ENCODE measurements around the gene TCTN1.
"Not testable (repeated sequence)": the region's sequence is repeated elsewhere in the genome, so short reads cannot be mapped to it uniquely, and the experiment has no call there.

Gene TCTN1

DNA sequence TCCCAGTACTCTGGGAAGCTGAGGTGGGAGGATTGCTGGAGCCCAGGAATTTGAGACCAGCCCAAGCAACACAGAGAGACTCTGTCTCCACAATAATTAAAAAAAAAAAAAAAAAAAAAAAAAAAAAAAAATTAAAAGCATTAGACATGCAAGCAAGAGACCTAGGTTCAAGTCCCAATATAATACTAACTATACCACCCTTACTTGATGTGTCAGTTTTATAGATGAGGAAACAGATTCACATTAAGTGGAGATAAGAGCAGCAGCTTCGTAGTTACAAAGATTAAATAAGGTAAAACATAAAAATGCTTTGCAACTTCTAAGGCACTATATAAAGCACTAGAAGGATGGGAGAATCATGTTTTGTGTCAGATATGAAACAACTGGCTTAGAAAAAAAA lies 39.9 kb upstream of the TCTN1 start:
- Histone ChIP-seq H3K4me2 (ENCODE audit: low read length) (no peak overlapping the region), H3K27me3 (ENCODE audit: insufficient read depth, low read length) (no peaks in the 10 kb centered on the region), H3K9me3 (ENCODE audit: low read length) (peaks cover 3% of the 10 kb centered on the region; the same call in 1 of the 2 replicates), H3K9me2 (ENCODE audit: low read depth, low read length) (no peaks in the 10 kb centered on the region), H3K27ac (ENCODE audit: low read depth, low read length, poor library complexity, severe bottlenecking) (no peak overlapping the region), H3K4me1 (ENCODE audit: insufficient read depth, low read length, severe bottlenecking) (peaks cover 19% of the 10 kb centered on the region), H3K79me2 (ENCODE audit: insufficient read depth, low read length) (peaks cover 84% of the 10 kb centered on the region), H2AFZ (ENCODE audit: low read length) (no peak overlapping the region), H3K4me3 (ENCODE audit: low read depth, low read length, poor library complexity, severe bottlenecking) (no peak overlapping the region), H3K36me3 (ENCODE audit: insufficient read depth, low read length) (no peaks in the 10 kb centered on the region; the same call in 1 of the 2 replicates), H3K9ac (ENCODE audit: low read length) (no peak overlapping the region), H4K20me1 (ENCODE audit: insufficient read depth, low read length) (no peaks in the 10 kb centered on the region), H3F3A (ENCODE audit: insufficient read depth, low read length) (no peaks in the 10 kb centered on the region)
- no peak for TF ChIP-seq EZH2 (IDR thresholded peaks at IDR 0.05; ENCODE audit: borderline replicate concordance, low read length)
- TF ChIP-seq, protein P1, sequence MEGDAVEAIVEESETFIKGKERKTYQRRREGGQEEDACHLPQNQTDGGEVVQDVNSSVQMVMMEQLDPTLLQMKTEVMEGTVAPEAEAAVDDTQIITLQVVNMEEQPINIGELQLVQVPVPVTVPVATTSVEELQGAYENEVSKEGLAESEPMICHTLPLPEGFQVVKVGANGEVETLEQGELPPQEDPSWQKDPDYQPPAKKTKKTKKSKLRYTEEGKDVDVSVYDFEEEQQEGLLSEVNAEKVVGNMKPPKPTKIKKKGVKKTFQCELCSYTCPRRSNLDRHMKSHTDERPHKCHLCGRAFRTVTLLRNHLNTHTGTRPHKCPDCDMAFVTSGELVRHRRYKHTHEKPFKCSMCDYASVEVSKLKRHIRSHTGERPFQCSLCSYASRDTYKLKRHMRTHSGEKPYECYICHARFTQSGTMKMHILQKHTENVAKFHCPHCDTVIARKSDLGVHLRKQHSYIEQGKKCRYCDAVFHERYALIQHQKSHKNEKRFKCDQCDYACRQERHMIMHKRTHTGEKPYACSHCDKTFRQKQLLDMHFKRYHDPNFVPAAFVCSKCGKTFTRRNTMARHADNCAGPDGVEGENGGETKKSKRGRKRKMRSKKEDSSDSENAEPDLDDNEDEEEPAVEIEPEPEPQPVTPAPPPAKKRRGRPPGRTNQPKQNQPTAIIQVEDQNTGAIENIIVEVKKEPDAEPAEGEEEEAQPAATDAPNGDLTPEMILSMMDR (IDR thresholded peaks at IDR 0.05; ENCODE audit: low read length): no peak

DNA sequence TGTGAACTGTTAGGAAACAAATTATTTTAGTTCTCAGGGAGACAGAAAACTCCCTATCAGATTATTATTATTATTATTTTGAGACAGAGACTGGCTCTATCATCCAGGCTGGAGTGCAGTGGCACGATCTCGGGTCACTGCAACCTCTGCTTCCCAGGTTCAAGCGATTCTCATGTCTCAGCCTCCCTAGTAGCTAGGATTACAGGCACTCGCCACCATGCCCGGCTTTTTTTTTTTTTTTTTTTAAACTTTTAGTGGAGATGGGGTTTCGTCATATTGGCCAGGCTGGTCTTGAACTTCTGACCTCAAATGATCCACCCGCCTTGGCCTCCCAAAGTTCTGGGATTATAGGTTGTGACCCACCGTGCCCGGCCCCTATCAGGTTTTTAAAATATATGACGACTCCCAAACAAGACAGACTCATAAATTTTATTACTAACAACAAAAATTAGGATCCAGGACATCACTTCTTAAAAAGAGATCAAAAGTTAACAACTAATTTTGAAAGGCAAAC lies 39.2 kb upstream of the TCTN1 start:
- not testable (repeated sequence) for H3K27me3 ChIP-seq (ENCODE audit: insufficient read depth, low read length); H2AFZ ChIP-seq (ENCODE audit: low read length); H3K9me2 ChIP-seq (ENCODE audit: low read depth, low read length); H4K20me1 ChIP-seq (ENCODE audit: insufficient read depth, low read length); H3K36me3 ChIP-seq (ENCODE audit: insufficient read depth, low read length); H3K9ac ChIP-seq (ENCODE audit: low read length); H3K4me3 ChIP-seq (ENCODE audit: low read depth, low read length, poor library complexity, severe bottlenecking); H3K9me3 ChIP-seq (ENCODE audit: low read length); H3K27ac ChIP-seq (ENCODE audit: low read depth, low read length, poor library complexity, severe bottlenecking); H3F3A ChIP-seq (ENCODE audit: insufficient read depth, low read length); H3K4me2 ChIP-seq (ENCODE audit: low read length)
- Histone ChIP-seq H3K79me2 (ENCODE audit: insufficient read depth, low read length) (peaks cover 84% of the 10 kb centered on the region), H3K4me1 (ENCODE audit: insufficient read depth, low read length, severe bottlenecking) (peaks cover 26% of the 10 kb centered on the region)

DNA sequence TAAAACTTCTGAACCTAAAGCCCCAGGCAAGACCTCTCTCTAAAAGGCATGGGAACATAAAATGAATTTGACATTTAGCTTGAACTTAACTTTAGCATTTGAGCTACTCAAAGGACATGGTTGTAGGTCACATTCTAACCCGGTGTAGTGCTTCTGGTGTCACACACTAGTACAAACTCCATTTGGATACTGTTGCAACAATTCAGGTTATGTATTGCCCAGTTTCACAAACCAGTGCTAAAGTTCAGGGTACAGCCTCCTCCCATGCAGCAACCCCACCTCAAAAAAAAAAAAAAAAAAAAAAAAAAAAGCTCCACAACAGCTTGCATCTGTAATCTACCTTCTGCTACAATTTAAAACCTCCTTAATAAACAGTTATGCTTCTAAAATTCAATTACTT lies 38.6 kb upstream of the TCTN1 start:
- Histone ChIP-seq H3K4me2 (ENCODE audit: low read length) (no peak overlapping the region), H4K20me1 (ENCODE audit: insufficient read depth, low read length) (no peaks in the 10 kb centered on the region), H3K27ac (ENCODE audit: low read depth, low read length, poor library complexity, severe bottlenecking) (no peak overlapping the region), H3K79me2 (ENCODE audit: insufficient read depth, low read length) (peaks cover 88% of the 10 kb centered on the region), H3K9me2 (ENCODE audit: low read depth, low read length) (no peaks in the 10 kb centered on the region), H3K4me3 (ENCODE audit: low read depth, low read length, poor library complexity, severe bottlenecking) (no peak overlapping the region), H2AFZ (ENCODE audit: low read length) (no peak overlapping the region), H3F3A (ENCODE audit: insufficient read depth, low read length) (no peaks in the 10 kb centered on the region), H3K27me3 (ENCODE audit: insufficient read depth, low read length) (no peaks in the 10 kb centered on the region), H3K36me3 (ENCODE audit: insufficient read depth, low read length) (no peaks in the 10 kb centered on the region; the same call in 1 of the 2 replicates), H3K9me3 (ENCODE audit: low read length) (0 out of 2 replicates have a peak, but pooled peaks cover 3% of the 10 kb centered on the region), H3K9ac (ENCODE audit: low read length) (no peak overlapping the region), H3K4me1 (ENCODE audit: insufficient read depth, low read length, severe bottlenecking) (peaks cover 32% of the 10 kb centered on the region)
- TF ChIP-seq, protein P1 (IDR thresholded peaks at IDR 0.05; ENCODE audit: low read length): no peak
- TF ChIP-seq EZH2 (IDR thresholded peaks at IDR 0.05; ENCODE audit: borderline replicate concordance, low read length): no peak

DNA sequence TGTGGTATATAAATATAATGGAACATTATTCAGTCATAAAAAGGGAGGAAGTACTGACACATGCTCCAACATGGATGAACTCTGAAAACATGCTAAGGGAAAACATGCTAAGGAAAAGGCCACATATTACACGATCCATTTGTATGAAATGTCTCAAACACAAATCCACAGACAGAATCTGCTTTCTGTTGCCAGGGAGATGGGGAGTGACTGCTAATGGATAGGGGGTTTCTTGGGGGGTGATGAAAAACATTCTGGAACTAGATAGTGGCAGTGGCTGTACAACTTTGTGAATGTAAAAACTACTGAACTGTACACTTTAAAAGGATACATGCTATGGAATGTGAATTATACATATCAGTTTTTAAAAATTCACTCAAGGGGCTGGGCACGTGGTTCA lies 37.4 kb upstream of the TCTN1 start:
- H3K9me3 ChIP-seq (ENCODE audit: low read length): 0 out of 2 replicates have a peak, but pooled peaks cover 3% of the 10 kb centered on the region
- H3K4me3 ChIP-seq (ENCODE audit: low read depth, low read length, poor library complexity, severe bottlenecking): no peak overlapping the region
- H3K36me3 ChIP-seq (ENCODE audit: insufficient read depth, low read length): no peaks in the 10 kb centered on the region; the same call in 1 of the 2 replicates
- H3K27me3 ChIP-seq (ENCODE audit: insufficient read depth, low read length): no peaks in the 10 kb centered on the region
- H4K20me1 ChIP-seq (ENCODE audit: insufficient read depth, low read length): no peaks in the 10 kb centered on the region
- no peak overlapping the region for H3K4me2 ChIP-seq (ENCODE audit: low read length)
- peaks cover 43% of the 10 kb centered on the region for H3K4me1 ChIP-seq (ENCODE audit: insufficient read depth, low read length, severe bottlenecking)
- H3K27ac ChIP-seq (ENCODE audit: low read depth, low read length, poor library complexity, severe bottlenecking): no peak overlapping the region
- H3K9me2 ChIP-seq (ENCODE audit: low read depth, low read length): no peaks in the 10 kb centered on the region
- no peak overlapping the region for H2AFZ ChIP-seq (ENCODE audit: low read length)
- no peak overlapping the region for H3K9ac ChIP-seq (ENCODE audit: low read length)
- no peaks in the 10 kb centered on the region for H3F3A ChIP-seq (ENCODE audit: insufficient read depth, low read length)
- peaks cover 98% of the 10 kb centered on the region for H3K79me2 ChIP-seq (ENCODE audit: insufficient read depth, low read length)
- TF ChIP-seq EZH2 (IDR thresholded peaks at IDR 0.05; ENCODE audit: borderline replicate concordance, low read length): no peak
- TF ChIP-seq, protein P1 (IDR thresholded peaks at IDR 0.05; ENCODE audit: low read length): no peak
